ENCODE data around the gene EPB41L4A.
"Not testable (repeated sequence)": the region's sequence is repeated elsewhere in the genome, so short reads cannot be mapped to it uniquely, and the experiment has no call there.

The EPB41L4A gene

DNA sequence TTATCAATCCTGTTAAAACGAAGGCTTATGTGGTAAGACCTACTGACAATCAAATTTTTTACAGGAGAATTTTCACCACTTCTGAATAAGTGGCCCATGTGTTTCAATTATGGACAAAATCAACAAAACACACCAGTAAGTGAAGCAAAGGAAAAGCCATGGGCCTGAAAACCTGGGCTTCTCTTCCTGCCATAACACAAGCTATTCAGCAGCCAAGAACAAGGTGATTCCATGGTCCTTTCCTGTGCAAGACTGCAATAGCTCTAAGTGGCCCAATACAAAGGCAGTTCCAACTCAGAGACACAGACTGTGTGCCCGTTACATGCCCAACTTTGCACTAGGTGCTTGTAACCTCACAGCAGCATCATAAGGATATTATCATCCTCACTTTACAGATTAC, 168.5 kb downstream of the EPB41L4A start:
- no peak for DNase-seq

DNA sequence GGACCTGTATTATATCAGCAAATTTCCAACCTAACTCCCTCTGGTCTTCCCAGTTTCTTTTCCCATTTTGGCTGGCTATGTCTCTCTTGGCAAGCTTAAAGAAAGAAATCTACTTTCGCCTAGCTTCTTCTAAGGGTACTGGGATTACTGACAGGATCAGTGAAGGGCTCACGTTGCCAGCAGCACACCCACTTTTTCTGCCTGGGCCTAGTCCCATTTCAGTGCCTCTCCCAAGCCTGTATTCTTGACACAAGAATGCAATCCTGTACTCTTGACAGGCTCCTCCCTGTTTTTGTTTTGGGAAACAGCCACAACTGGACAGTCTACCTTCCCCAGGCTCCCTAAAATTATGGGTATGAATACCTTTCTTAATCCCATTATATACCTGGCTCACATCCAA, 170.5 kb downstream of the EPB41L4A start:
- DNase-seq = no peak

DNA sequence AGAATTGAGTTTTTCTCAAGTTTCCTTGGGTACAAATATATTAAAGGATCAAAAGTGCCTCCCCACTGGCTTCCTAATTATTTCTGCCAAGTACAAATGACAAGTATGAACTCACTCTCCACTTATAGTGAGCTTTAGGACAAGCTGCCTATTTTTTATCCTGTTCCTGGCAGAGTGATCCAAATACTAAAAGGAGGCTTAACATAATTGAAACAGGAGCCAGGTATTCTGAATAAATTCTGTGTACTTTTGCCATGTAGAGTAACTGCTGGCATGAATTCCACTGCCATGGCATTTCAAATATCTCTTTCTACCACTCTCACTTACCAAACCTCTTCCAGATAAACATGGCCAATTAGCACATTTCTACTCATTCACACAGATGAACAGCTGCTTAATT, 171.1 kb downstream of the EPB41L4A start:
- no peak for DNase-seq

DNA sequence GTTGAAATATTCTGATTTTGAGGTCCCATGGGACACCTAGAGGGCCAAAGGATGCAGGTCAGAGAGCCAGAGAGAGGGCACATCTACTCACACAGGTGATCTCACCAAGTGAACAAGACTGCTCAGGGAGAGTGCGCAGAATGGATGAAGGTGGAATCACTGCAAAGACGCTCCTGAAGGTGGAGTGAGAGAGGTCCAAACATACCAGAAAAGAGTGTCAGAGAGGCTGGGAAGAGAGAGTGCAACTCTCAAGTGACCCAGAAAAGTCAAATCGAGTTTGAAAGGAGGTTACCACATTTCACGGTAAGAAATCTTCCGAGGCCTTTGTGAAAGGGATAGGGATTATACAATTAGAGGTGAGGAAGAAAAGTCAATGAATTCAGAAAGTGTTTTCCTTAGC, 173.4 kb downstream of the EPB41L4A start:
- DNase-seq = no peak

DNA sequence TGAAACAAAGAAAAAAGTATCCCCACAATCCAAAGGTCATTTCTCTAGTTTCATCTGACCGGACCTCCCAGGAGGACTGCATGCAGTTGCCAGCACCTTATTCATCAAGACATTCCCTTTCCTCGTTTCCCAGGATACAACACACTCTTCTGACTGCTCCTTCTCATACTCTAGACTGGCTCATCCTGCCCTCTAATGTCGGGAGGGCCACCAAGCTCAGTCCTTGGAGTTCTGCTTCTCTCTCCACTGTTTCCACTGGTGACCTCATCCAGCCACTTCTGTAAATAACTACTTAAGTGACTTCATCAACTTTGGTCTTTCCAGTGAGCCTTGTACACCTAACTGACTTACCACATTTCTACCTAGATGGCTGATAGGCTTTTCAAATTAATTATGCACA, 179.1 kb downstream of the EPB41L4A start:
- DNase-seq = no peak

DNA sequence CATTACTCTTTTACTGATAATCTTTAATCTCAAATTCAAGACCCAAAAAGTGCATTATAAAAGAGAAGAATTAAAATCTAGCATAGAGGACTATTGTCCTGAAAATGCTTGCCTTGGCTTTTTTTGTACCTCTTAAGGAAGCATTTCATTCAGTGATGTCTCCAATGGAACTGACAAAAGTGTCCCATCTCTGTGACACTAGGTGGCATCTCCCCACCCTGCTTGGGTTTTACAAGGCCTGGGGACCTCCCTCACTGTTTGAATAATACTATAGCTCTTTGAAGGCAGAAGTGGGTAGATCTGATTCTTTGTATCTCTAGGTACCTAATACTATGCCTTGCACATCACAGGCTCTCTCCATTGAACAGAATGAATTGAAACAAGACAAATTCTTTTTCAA, 180.6 kb downstream of the EPB41L4A start:
- no peak for DNase-seq

DNA sequence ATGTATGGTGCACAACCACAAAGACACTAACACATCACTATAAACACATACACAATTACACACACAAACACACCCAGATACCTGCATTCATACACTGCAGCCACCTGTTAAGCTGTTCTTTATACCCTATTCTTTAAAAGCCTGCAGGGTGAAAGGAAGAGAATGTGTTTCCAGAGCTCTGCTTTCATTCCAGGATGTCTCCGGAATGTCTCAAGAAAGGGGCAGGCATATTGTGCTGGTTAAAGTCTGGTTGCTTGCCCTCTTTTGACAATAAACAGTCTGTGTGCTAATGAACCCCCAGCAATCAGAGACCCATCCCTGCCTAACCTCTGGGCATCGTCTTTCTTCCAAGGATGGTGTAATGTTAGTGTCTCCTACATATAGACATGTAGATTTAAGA, 181.6 kb downstream of the EPB41L4A start:
- DNase-seq = no peak

DNA sequence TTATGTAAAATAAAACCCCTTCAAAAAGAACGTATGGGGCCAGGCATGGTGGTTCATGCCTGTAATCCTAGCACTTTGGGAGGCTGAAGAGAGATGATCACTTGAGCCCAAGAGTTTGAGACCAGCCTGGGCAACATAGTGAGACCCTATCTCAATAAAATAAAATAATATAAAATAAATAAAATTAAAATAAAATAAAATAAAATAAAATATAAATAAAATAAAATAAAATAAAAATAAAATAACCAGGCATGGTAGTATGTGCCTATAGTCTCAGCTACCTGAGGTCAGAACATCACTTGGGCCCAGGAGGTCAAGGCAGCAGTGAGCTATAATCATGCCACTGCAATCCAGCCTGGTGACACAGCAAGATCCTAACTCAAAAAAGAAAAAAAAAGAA, 185.1 kb downstream of the EPB41L4A start:
- no peak for DNase-seq

DNA sequence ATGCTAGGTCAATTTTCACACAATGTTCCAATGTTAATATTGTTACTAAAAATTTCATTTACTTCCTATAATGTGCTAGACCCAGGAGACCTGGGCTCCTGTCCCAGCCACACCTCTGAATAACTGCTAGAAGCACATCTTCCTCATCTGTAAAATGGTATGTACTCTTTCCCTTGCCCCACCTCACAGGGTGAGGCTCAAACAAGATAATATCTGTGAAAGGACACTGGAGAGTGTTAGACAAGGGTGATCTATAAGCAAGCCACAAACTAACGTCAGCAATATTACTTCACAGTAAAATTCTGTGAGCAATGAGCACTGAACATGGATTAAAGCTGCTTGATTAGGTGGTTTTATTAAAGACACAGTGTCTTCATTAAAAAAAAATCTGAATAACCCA, 186.4 kb downstream of the EPB41L4A start:
- DNase-seq = no peak

DNA sequence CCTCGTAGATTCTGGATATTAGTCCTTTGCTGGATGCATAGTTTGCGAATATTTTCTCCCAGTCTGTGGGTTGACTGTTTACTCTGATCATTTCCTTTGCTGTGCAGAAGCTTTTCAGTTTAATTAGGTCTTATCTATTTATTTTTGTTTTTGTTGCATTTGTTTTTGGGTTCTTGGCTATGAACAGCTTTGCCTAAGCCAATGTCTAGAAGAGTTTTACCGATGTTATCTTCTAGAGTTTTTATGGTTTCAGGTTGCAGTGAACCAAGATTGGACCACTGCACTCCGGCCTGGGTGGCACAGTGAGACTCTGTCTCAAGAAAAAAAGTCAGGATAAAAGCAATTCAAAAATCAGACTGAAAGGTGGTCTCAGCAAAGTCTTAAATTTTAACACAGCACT, 188.5 kb downstream of the EPB41L4A start:
- DNase-seq = no peak

DNA sequence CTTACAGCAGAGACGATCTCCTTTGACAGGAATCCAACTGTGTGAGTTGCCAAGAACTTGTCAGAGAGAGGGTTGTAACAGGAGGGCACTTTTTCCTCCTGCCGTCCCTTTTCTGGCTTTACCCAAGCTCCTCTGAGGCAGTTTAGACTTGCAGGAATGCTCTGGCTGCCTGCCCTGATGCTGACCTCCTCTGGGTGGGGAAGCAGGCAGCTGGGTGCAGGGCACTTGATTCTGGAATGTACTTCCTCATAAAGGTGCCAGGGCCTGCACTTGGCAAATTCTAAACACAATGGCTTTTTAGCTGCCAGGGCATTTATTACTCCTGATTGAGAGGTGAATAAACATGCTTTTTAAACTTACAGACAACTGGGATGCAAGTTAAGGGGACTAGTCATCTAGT, 190.4 kb downstream of the EPB41L4A start:
- no peak for DNase-seq

DNA sequence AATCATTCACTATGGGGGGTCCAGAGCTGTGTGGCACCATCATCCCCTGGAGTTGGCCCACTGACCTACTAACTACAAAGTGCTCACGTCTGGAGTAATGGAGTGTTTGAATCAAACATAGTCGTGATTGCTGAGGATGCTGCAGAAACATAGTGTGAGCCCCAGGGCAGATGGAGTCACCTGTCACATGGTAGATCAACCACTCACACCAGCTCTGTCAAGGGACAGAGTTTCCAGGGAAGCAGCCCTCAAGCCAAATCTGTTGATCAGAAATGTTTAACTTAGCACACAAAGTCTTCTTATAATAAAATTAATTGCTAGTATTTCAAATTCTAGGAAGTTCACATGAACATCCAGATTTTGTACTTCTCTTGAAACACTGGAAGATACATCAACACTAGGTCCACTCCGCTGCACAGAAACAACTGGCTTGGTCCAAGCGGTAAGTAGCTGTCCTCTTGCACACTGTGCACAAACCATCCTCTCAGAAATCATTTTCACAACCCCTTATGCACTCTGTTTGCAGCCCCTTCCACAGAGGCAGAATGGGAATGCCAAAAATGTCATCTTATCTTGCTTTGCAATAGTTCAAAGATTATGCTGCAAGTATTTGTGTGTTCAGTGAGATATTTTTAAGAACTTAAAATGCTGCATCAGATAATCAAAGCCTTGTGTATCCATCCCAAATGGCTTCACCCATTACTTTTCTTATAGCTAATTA, 191.0 kb downstream of the EPB41L4A start:
- DNase-seq = no peak

DNA sequence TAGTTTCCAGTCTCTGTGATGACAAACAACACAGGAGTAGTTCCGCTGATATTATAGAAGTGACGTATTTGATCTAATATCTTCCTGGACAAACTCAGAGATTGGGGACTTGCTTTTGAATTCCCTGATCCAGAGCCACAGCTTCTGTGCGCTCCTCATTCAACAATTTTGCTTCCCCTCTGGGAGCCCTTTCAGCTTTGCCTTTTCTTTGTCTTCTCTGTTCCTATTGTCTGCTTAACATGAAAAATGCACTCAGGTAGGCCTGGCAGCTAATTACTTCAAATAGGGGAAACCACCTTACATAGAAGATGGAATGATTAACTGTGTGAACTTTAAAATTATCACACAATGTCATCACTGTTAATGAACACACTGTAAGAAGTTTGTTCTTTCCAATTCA, 192.9 kb downstream of the EPB41L4A start:
- DNase-seq = no peak

DNA sequence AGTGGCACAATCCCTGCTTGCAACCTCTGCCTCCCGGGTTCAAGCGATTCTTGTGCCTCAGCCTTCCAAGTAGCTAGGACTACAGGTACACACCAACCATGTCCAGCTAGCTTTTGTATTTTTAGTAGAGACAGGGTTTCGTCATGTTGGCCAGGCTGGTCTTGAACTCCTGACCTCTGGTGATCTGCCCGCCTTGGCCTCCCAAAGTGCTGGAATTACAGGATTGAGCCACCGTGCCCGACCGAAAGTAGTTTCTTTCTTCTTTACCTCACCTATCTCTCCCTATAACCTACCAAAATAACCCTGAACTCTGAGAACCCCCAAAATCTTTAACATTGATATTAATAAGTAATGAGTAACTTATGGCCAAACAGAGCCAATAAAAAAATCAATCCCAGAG, 196.1 kb downstream of the EPB41L4A start:
- not testable (repeated sequence) for DNase-seq

DNA sequence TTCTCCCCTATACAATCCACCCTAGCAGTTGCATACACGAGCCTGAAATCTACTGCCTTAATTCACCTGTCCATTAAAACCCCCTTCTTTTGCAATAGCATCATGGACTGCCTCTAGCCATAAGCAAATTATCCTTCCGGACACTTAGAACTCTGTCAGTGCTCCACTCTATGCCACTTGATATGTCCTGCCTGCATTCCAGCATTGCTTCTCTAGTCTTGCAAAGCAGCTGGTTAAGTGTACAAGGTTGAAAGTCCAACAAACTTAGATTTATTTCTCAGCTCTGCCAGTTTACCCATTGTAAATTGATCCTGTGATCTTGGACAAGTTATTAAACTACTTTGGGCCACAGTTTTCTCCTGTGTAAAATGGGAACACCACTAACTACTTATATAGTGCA, 197.9 kb downstream of the EPB41L4A start:
- no peak for DNase-seq

DNA sequence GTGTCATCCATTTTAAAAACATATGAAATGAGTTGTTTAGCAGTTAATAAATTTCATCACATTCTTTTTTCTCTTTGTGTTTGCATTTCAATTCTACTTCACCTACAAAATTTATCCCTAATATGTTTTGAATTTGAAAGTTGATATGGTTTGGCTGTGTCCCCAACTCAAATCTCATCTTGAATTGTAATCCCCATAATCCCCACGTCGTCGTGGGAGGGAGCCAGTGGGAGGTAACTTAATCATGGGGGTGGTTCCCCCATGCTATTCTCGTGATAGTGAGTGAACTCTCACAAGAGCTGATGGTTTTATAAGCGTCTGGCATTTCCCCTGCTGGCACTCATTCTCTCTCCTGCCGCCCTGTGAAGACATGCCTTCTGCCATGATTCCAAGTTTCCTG, 200.1 kb downstream of the EPB41L4A start:
- no peak for DNase-seq

DNA sequence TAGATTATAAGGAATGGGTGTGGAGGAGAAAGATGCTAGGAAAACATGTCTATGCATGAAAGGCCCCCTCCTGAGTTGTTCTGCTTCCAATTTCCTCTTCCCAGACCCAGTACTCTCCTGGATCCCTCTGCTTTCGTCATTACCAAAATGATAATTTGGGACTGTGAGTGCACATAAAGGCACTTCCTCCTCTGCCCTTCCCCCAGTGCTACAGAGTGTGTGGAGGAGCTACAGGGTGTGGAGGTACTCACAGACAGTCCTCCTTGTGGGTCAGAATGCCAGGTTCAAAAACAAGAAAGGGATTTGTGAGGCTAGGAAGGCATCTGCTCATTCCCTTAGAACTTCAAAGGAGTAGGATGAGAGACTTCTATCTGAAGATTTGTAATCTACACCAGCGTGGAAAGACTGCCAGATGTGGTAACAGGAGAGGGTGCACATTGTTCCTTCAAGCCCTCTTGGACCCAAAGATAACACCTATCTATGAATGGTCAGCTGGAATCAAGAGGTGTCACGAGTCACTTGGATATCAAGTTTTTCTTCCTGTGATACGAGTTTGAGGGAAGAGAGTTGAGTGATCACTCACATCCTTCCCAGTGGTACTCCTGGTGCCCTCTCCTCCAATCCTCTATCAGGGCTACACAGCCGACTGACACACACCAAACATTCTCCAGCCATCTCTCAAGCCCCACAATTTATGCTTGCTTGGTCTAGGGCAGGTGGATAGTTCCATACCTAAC, 201.1 kb downstream of the EPB41L4A start:
- no peak for DNase-seq

DNA sequence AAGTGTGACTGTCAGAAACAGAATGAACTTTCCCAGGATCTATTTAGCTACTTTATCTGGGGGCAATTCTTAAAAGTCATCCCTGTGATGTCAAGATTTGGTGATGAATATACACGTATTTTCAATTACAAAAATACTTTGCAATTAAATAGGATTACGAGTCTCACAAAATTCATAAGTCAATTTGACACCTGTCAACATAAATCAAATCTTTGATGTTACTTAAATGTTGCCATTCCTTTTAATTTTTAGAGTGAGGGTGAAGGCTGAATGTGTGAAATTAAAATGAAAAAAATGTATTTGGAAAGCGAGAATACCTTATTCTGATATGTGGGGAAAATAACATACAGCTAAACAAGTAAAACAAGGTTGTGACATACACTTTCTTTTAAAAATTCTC, 202.9 kb downstream of the EPB41L4A start:
- no peak for DNase-seq

DNA sequence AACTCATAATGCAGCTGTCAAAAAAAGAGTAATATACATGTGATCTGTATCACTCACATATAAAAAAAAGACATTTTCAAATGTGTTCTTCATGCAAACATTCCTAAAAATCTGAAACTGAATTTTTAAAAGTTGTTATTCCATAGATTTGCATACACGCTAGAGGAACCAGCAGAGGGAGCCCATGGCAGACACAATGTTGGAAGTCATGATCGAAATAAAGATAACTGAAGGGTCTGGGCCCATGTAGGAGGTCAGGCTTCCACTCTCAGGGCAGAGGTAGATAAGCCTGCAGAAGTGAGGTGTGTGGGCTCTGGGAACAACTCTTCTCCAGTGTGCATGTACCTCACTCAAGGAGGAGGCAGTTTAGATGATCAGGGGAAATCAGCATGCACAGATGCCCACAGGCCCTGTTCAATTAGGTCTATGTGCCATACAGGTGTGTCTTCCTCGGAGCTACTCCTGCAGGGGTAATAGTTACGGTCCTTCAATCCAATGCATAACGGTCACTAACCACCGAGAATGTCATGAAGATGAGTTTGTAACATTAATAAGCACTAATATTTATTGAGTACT, 208.6 kb downstream of the EPB41L4A start:
- no peak for DNase-seq

DNA sequence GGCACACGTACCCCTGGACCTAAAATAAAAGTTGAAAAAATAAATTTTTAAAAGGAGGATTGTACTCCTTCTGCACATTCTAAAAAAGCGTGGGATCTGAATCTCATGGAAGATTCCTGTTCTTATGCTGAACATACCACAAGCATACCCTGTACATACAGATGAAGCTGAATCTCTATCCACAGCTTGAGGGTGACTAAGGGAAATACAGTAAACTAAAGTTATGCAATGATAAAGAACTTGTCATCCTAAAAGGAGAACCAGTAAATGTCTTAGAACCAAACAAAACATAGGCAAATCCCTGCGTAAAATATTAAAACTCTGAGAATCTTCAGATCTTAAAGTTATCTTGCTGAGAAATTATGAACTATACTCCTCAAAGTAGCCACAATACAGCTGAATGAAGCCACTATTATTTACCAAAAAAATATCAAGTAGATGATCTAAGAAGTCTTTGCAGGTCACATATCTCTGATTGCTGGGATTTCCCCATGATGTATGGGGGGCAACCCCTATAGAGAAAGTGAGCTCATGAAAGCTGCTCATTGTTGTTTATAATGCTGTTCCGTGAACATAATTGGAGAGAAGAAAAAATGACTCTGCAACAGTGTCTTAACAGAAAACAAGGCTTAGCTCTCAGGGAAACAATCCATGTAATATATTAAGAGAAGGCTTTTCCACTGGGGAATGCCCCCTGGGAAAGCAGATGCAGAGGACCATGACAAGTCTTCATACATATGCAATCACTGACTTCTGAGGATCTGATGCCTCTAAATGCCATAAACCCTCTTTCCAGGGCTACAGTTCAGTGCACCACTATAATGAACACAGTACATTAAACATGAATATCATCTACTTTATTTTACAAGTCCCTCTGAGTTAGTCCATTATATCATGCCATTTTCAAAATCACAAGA, 210.1 kb downstream of the EPB41L4A start:
- DNase-seq = no peak

DNA sequence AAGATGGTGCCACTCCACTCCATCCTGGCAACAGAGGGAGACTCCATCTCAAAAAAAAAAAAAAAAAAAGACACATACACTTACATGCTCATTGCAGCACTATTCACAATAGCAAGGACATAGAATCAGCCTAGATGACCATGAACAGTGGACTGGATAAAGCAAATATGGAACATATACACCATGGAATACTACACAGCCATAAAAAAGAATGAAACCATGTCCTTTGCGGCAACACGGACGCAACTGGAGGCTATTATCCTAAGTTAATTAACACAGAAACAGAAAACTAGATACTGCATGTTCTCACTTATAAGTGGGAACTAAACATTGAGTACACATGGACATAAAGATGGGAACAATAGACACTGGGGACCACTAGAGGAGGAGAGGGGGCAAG, 210.9 kb downstream of the EPB41L4A start:
- not testable (repeated sequence) for DNase-seq

DNA sequence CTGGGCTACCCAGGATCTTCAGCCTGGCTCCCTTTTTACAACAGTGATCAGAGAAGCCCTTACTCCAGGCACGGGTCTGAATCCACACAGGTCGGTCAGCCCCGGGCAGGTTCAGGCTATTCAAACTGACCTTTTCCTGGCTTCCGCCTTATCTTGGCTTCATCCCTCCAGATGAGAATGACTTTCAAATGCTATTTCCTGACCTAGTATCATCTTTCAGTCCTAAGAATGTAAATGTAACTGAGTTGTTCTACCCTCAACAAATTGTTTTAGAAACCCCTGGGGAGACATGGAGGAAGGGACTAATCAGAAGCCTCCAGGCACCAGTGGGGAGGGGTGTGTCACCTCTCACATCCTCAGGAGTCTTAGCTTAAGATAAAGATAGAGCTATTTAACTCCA, 213.2 kb downstream of the EPB41L4A start:
- DNase-seq = no peak

DNA sequence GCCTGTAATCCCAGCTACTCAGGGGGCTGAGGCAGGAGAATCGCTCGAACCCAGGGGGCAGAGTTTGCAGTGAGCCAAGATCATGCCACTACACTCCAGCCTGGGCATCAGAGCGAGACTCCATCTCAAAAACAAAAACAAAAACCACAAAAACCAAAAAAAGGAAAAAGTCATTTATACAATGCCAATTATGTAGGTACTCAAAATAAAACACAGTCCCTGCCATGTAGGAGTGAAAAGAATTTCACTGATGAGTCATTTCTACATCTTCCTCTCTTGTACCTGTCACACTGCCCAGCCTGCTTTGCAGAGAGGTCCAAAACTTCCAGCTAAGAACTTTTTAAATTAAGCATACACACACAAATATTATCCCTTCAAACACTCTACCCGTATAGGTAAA, 215.8 kb downstream of the EPB41L4A start:
- no peak for DNase-seq

Data from activated CD4-positive, alpha-beta T cell treated with anti-CD3 and anti-CD28 coated beads, Interleukin-2, amount 50 U/mL, for 1 hour (primary cell).